Endothelial cell of umbilical vein (primary cell): Measurements from ENCODE around the gene ACOT7. TPM values are rescaled to one million over a fixed set of nuclear protein-coding genes. Genes with fewer than 3 reads are reported as not detected.

Experiments
- BruUV-seq: library from RNA; stranded (reverse); fragments of 400-500 nt; replicated peaks from 2 replicates; lab custom pipeline; 2021; lab: Mats Ljungman, UMichigan
- CTCF ChIA-PET: fragments of 300-600, 350-600 bp; sonication (Branson Sonifier 250); formaldehyde crosslinking; loops from one replicate; lab custom pipeline; 2021; ENCODE audit warnings: antibody characterized with exemption, inconsistent platforms; lab: Charles Lee
- POLR2A ChIA-PET: fragments of 300-600, 350-600 bp; sonication (Branson Sonifier 250); formaldehyde crosslinking; loops from one replicate; lab custom pipeline; 2021; ENCODE audit warnings: antibody characterized with exemption, inconsistent platforms; lab: Charles Lee
- DNase-seq: peaks from one replicate; pipeline ENCODE4 v3.0.0-alpha.2; 2011; ENCODE audit warnings: low read depth, low spot score
- FAIRE-seq: peaks from 2 replicates; lab custom pipeline; 2011; peaks lifted over from hg19 to GRCh38; lab: Jason Lieb, UNC
- H2AFZ ChIP-seq: 2 replicates; pipeline ENCODE4 v1.6.0; 2012; ENCODE audit warnings: low read depth, low read length, control low read depth, inconsistent platforms
- H3K27ac ChIP-seq: 2 replicates; pipeline ENCODE4 v1.5.1; 2011; ENCODE audit warnings: low read depth, mild to moderate bottlenecking, control low read depth, low read length, moderate library complexity; ENCODE audit not compliant: insufficient read depth
- H3K27me3 ChIP-seq, 2 experiments: 2 replicates each; pipeline versions ENCODE4 v1.6.0 to v1.6.1; 2011; ENCODE audit warnings: low read length in 2 of 2, mixed read lengths in 1 of 2; ENCODE audit not compliant: control insufficient read depth in 2 of 2, insufficient read depth in 2 of 2
- H3K36me3 ChIP-seq, 2 experiments: 2 replicates in 1 of 2; 3 replicates in 1 of 2; pipeline ENCODE4 v1.5.1; 2011; ENCODE audit warnings: low read length in 2 of 2, mild to moderate bottlenecking in 1 of 2, moderate library complexity in 1 of 2; ENCODE audit not compliant: control insufficient read depth in 2 of 2, insufficient read depth in 2 of 2; ENCODE audit errors: extremely low read depth in 1 of 2
- H3K4me1 ChIP-seq: 3 replicates; pipeline ENCODE4 v1.5.1; 2011; ENCODE audit warnings: mild to moderate bottlenecking, low read length; ENCODE audit not compliant: control insufficient read depth, insufficient read depth; ENCODE audit errors: extremely low read depth
- H3K4me2 ChIP-seq: 2 replicates; pipeline ENCODE4 v1.6.1; 2011; ENCODE audit warnings: low read length, control low read depth, mixed read lengths; ENCODE audit not compliant: insufficient read depth
- H3K4me3 ChIP-seq, 3 experiments: fragments of 200-600 bp in 1 of 3; sonication (generic), shearing (Covaris generic) in 1 of 3; replicated peaks in 1 of 3; 2 replicates each; pipeline ENCODE4 v1.5.1; 2011 to 2016; ENCODE audit warnings: control low read depth in 3 of 3, low read length in 3 of 3, mild to moderate bottlenecking in 2 of 3, inconsistent platforms in 1 of 3, low read depth in 1 of 3, moderate library complexity in 1 of 3; ENCODE audit not compliant: insufficient read depth in 1 of 3
- H3K79me2 ChIP-seq: 2 replicates; pipeline ENCODE4 v1.6.0; 2012; ENCODE audit warnings: low read length, inconsistent platforms; ENCODE audit not compliant: control insufficient read depth, insufficient read depth
- H3K9ac ChIP-seq: replicated peaks from 2 replicates; pipeline ENCODE3; 2011; ENCODE audit warnings: low read length, control low read depth; ENCODE audit not compliant: insufficient read depth; ENCODE audit errors: extremely low read depth
- H3K9me1 ChIP-seq: replicated peaks from 3 replicates; pipeline ENCODE4 v1.6.0; 2011; ENCODE audit warnings: mild to moderate bottlenecking, low read length; ENCODE audit not compliant: control insufficient read depth, insufficient read depth; ENCODE audit errors: extremely low read depth
- H3K9me3 ChIP-seq: replicated peaks from 2 replicates; pipeline ENCODE4 v1.5.1; 2012; ENCODE audit warnings: low read length, inconsistent platforms; ENCODE audit not compliant: control insufficient read depth, insufficient read depth
- H4K20me1 ChIP-seq: replicated peaks from 2 replicates; pipeline ENCODE3; 2011; ENCODE audit warnings: mild to moderate bottlenecking, low read length; ENCODE audit not compliant: control insufficient read depth, insufficient read depth; ENCODE audit errors: extremely low read depth
- CTCF ChIP-seq, 2 donors: IDR thresholded peaks; 1 replicate in 1 of 2; 2 replicates in 1 of 2; pipeline ENCODE4 v1.5.1; 2011; ENCODE audit warnings: low read length in 2 of 2, mild to moderate bottlenecking in 2 of 2, moderate library complexity in 2 of 2, control low read depth in 1 of 2, inconsistent platforms in 1 of 2, low read depth in 1 of 2; ENCODE audit not compliant: insufficient read depth in 1 of 2; ENCODE audit errors: extremely low read depth in 1 of 2
- EZH2 ChIP-seq: IDR thresholded peaks from 2 replicates; pipeline ENCODE4 v1.6.1; 2012; ENCODE audit warnings: borderline replicate concordance, low read depth, mild to moderate bottlenecking, moderate library complexity, low read length, inconsistent platforms; ENCODE audit not compliant: severe bottlenecking
- FOS ChIP-seq: IDR thresholded peaks from 2 replicates; pipeline ENCODE4 v1.6.1; 2011; ENCODE audit warnings: mild to moderate bottlenecking, low read length, moderate library complexity, borderline replicate concordance; ENCODE audit not compliant: insufficient read depth
- GATA2 ChIP-seq: IDR thresholded peaks from 2 replicates; pipeline ENCODE4 v1.7.0; 2011; ENCODE audit warnings: low read depth, mild to moderate bottlenecking, moderate library complexity, mixed read lengths, low read length; ENCODE audit not compliant: insufficient read length, insufficient read depth
- JUN ChIP-seq: IDR thresholded peaks from 2 replicates; pipeline ENCODE4 v1.6.1; 2011; ENCODE audit warnings: borderline replicate concordance, low read depth; ENCODE audit not compliant: insufficient read length, insufficient read depth
- MAX ChIP-seq: IDR thresholded peaks from 2 replicates; pipeline ENCODE4 v1.6.1; 2011; ENCODE audit not compliant: insufficient read depth, insufficient read length
- MYC ChIP-seq: IDR thresholded peaks from one replicate; pipeline ENCODE4 v1.6.1; 2011; ENCODE audit warnings: mild to moderate bottlenecking, low read depth, low read length
- POLR2A ChIP-seq: IDR thresholded peaks from 2 replicates; pipeline ENCODE4 v1.6.1; 2012; ENCODE audit warnings: low read depth, mild to moderate bottlenecking, control low read depth, low read length
- POLR2AphosphoS5 ChIP-seq: IDR thresholded peaks from 2 replicates; pipeline ENCODE4 v1.6.1; 2012; ENCODE audit warnings: low read depth, mild to moderate bottlenecking, control low read depth, low read length, moderate library complexity; ENCODE audit not compliant: insufficient read depth
- dilution Hi-C: fragments of 300-500 bp; cut with MboI; formaldehyde crosslinking; loops from one replicate; pipeline ENCODE4 v1.15.0; 2019; ENCODE audit warnings: low sequenced_read_pairs; ENCODE audit not compliant: extremely low pct_ligation_motif_present
- intact Hi-C: fragments of 100-400 bp; cut with micrococcal nuclease; formaldehyde crosslinking; loops from one replicate; pipeline ENCODE4 v1.10.0; 2022
- polyA plus RNA-seq, 4 experiments: library from polyadenylated mRNA; depleted of rRNA in 3 of 4; stranded (reverse) in 3 of 4; unstranded in 1 of 4; fragments of >200 nt; gene quantifications; 2 replicates each; pipeline versions ENCODE4 v1.2.1 to v1.2.3, GENCODE V29; 2011 to 2012; ENCODE audit warnings: missing spikeins in 1 of 4
- total RNA-seq: library from RNA; stranded (reverse); gene quantifications from 2 replicates; pipeline ENCODE4 v1.2.3, GENCODE V29; 2021

ACOT7 gene
- total and polyA plus RNA-seq, 2 donors (not counting 3 experiments of a cell fraction or from before 2014, with no cell fraction given): 69.4 to 105 TPM

GRCh38 chr1:6399294-6399693 lies 5.7 kb upstream of the ACOT7 start:
- DNase-seq: no peak
- Histone ChIP-seq H3K9ac (no peak overlapping the region), H3K9me1 (no peaks in the 10 kb centered on the region), H4K20me1 (no peaks in the 10 kb centered on the region), H3K79me2 (no peaks in the 10 kb centered on the region), H3K9me3 (no peaks in the 10 kb centered on the region), H2AFZ (no peak overlapping the region), H3K4me3 (no peak overlapping the region), H3K27ac (no peak overlapping the region), H3K36me3 (no peaks in the 10 kb centered on the region), H3K27me3 (no peaks in the 10 kb centered on the region), H3K4me2 (no peak overlapping the region), H3K4me1 (peaks cover under 1% of the 10 kb centered on the region)
- BruUV-seq: no TSS peak
- no peak for FAIRE-seq
- TF ChIP-seq POLR2AphosphoS5: no peak
- no peak for TF ChIP-seq EZH2
- no peak for TF ChIP-seq JUN
- no peak for TF ChIP-seq FOS
- no peak for TF ChIP-seq POLR2A
- TF ChIP-seq MAX: no peak
- TF ChIP-seq MYC: no peak
- no peak for TF ChIP-seq CTCF (IDR thresholded peaks at IDR 0.05; ENCODE audit: extremely low read depth in 1 of 2, insufficient read depth in 1 of 2, low read depth in 1 of 2, low read length in 2 of 2)
- no peak for TF ChIP-seq GATA2
- intact Hi-C loops (no loop called here), dilution Hi-C loops (no loop called here)
- CTCF ChIA-PET: interaction anchor here (1.0 to 20.3 kb wide), 5 partner anchors 9 to 51 kb away, joined by 3 to 237 read pairs (median 6); no protein-coding TSS in a partner anchor
- POLR2A ChIA-PET: no interaction called here
